IMR-90 (cell line): Measurements from ENCODE around the gene COL4A2. TPM values are rescaled to one million over a fixed set of nuclear protein-coding genes. Genes with fewer than 3 reads are reported as not detected.

Experiments used
- ATAC-seq: fragments of 200-7000 bp; cut with Tn5 transposase; 2 replicates; pipeline ENCODE4 v1.9.1; 2020; ENCODE audit warnings: low read depth, mild to moderate bottlenecking, moderate library complexity
- BruUV-seq: library from RNA; stranded (reverse); fragments of 400-500 nt; replicated peaks from 2 replicates; lab custom pipeline; 2021; lab: Mats Ljungman, UMichigan
- CTCF ChIA-PET: fragments of 300-600 bp; formaldehyde crosslinking; extraction: SDS; loops from one replicate; lab custom pipeline; 2021; ENCODE audit warnings: antibody characterized with exemption; lab: Yijun Ruan, JAX
- POLR2A ChIA-PET: fragments of 300-600 bp; sonication (Branson Sonifier 250); formaldehyde crosslinking; loops from one replicate; lab custom pipeline; 2022; ENCODE audit warnings: antibody characterized with exemption; ENCODE audit not compliant: unreplicated experiment; lab: Charles Lee
- DNase-seq: peaks from one replicate; pipeline ENCODE4 v3.0.0; 2013
- H2AFZ ChIP-seq: replicated peaks from 2 replicates; pipeline ENCODE3; 2013; ENCODE audit warnings: low read length, mild to moderate bottlenecking; ENCODE audit not compliant: poor library complexity
- H2AK5ac ChIP-seq: 2 replicates; pipeline ENCODE4 v1.6.1; 2013; ENCODE audit warnings: low read depth, low read length, inconsistent platforms
- H2AK9ac ChIP-seq: replicated peaks from 2 replicates; pipeline ENCODE3; 2013; ENCODE audit warnings: mild to moderate bottlenecking, low read depth, low read length, moderate library complexity; ENCODE audit not compliant: poor library complexity
- H2BK120ac ChIP-seq: 2 replicates; pipeline ENCODE4 v1.6.1; 2013; ENCODE audit warnings: low read depth, low read length, inconsistent platforms
- H2BK15ac ChIP-seq: 3 replicates; pipeline ENCODE4 v1.6.1; 2013; ENCODE audit warnings: low read depth, low read length, inconsistent platforms
- H2BK20ac ChIP-seq: 2 replicates; pipeline ENCODE4 v1.6.1; 2013; ENCODE audit warnings: low read depth, mild to moderate bottlenecking, inconsistent platforms, low read length, moderate library complexity
- H2BK5ac ChIP-seq: 2 replicates; pipeline ENCODE4 v1.6.1; 2013; ENCODE audit warnings: mild to moderate bottlenecking, low read depth, low read length, inconsistent platforms; ENCODE audit not compliant: poor library complexity, severe bottlenecking
- H3K14ac ChIP-seq: replicated peaks from 2 replicates; pipeline ENCODE4 v1.6.1; 2013; ENCODE audit warnings: low read depth, low read length, inconsistent platforms
- H3K18ac ChIP-seq: 2 replicates; pipeline ENCODE4 v1.6.1; 2013; ENCODE audit warnings: low read depth, low read length, control low read depth
- H3K23ac ChIP-seq: 2 replicates; pipeline ENCODE4 v1.6.1; 2013; ENCODE audit warnings: low read depth, low read length, inconsistent platforms
- H3K27ac ChIP-seq: 2 replicates; pipeline ENCODE4 v1.5.1; 2013; ENCODE audit warnings: mild to moderate bottlenecking, control low read depth, low read length; ENCODE audit not compliant: insufficient read depth
- H3K27me3 ChIP-seq: 2 replicates; pipeline ENCODE4 v1.6.1; 2013; ENCODE audit warnings: low read length; ENCODE audit not compliant: control insufficient read depth, insufficient read depth
- H3K36me3 ChIP-seq: 2 replicates; pipeline ENCODE4 v1.6.1; 2013; ENCODE audit warnings: low read length, mixed read lengths; ENCODE audit not compliant: control insufficient read depth, insufficient read depth
- H3K4ac ChIP-seq: 2 replicates; pipeline ENCODE4 v1.6.1; 2013; ENCODE audit warnings: low read depth, low read length, inconsistent platforms
- H3K4me1 ChIP-seq: 2 replicates; pipeline ENCODE4 v1.6.1; 2013; ENCODE audit warnings: low read length, mixed read lengths; ENCODE audit not compliant: control insufficient read depth, insufficient read depth
- H3K4me2 ChIP-seq: 2 replicates; pipeline ENCODE4 v1.6.1; 2013; ENCODE audit warnings: low read depth, mild to moderate bottlenecking, control low read depth, low read length, moderate library complexity
- H3K4me3 ChIP-seq: 2 replicates; pipeline ENCODE4 v1.5.1; 2013; ENCODE audit warnings: low read depth, mild to moderate bottlenecking, control low read depth, low read length, moderate library complexity; ENCODE audit not compliant: insufficient read depth
- H3K56ac ChIP-seq: 2 replicates; pipeline ENCODE4 v1.6.1; 2013; ENCODE audit warnings: low read length, inconsistent platforms; ENCODE audit not compliant: insufficient read depth; ENCODE audit errors: extremely low read depth
- H3K79me1 ChIP-seq, 2 experiments: 2 replicates each; pipeline ENCODE4 v1.6.1; 2013; ENCODE audit warnings: low read length in 2 of 2, inconsistent platforms in 1 of 2, low read depth in 1 of 2
- H3K9ac ChIP-seq: 2 replicates; pipeline ENCODE4 v1.6.1; 2013; ENCODE audit warnings: low read depth, low read length, control low read depth
- H3K9me1 ChIP-seq: 2 replicates; pipeline ENCODE4 v1.6.1; 2013; ENCODE audit warnings: low read length, inconsistent platforms; ENCODE audit not compliant: insufficient read depth
- H3K9me3 ChIP-seq: 2 replicates; pipeline ENCODE4 v1.6.1; 2013; ENCODE audit warnings: low read length; ENCODE audit not compliant: control insufficient read depth, insufficient read depth
- H4K20me1 ChIP-seq: 2 replicates; pipeline ENCODE4 v1.6.1; 2013; ENCODE audit warnings: low read length, inconsistent platforms; ENCODE audit not compliant: insufficient read depth
- H4K5ac ChIP-seq: 2 replicates; pipeline ENCODE4 v1.6.1; 2013; ENCODE audit warnings: mild to moderate bottlenecking, low read depth, low read length, control low read depth
- H4K8ac ChIP-seq, 2 experiments: 2 replicates each; pipeline ENCODE4 v1.6.1; 2013; ENCODE audit warnings: low read depth in 2 of 2, low read length in 2 of 2, control low read depth in 1 of 2, inconsistent platforms in 1 of 2
- H4K91ac ChIP-seq: 2 replicates; pipeline ENCODE4 v1.6.1; 2013; ENCODE audit warnings: low read depth, low read length, inconsistent platforms; ENCODE audit not compliant: insufficient read depth
- BHLHE40 ChIP-seq: fragments of 150-350 bp; IDR thresholded peaks from 2 replicates; pipeline ENCODE4 v1.6.1; 2016; ENCODE audit warnings: mild to moderate bottlenecking, low read depth, low read length
- CEBPB ChIP-seq: IDR thresholded peaks from 2 replicates; pipeline ENCODE4 v1.6.1; 2012; ENCODE audit warnings: low read depth, low read length, improper control_type of control experiment
- CHD1 ChIP-seq: IDR thresholded peaks from 2 replicates; pipeline ENCODE4 v1.6.1; 2012; ENCODE audit warnings: low read depth, low read length, improper control_type of control experiment
- CTCF ChIP-seq: conservative IDR thresholded peaks from 2 replicates; pipeline ENCODE4 v1.5.1; 2012; ENCODE audit warnings: mild to moderate bottlenecking, low read depth, low read length, improper control_type of control experiment
- ELK1 ChIP-seq: fragments of 150-350 bp; IDR thresholded peaks from 2 replicates; pipeline ENCODE4 v1.6.1; 2016; ENCODE audit warnings: low read depth, mild to moderate bottlenecking, low read length, moderate library complexity, borderline replicate concordance
- MAFK ChIP-seq: IDR thresholded peaks from 2 replicates; pipeline ENCODE4 v1.6.1; 2012; ENCODE audit warnings: low read depth, low read length, improper control_type of control experiment
- MAZ ChIP-seq: IDR thresholded peaks from 2 replicates; pipeline ENCODE4 v1.6.1; 2012; ENCODE audit warnings: low read depth, mild to moderate bottlenecking, low read length, improper control_type of control experiment, moderate library complexity, borderline replicate concordance
- NFE2L2 ChIP-seq: fragments of 150-350 bp; IDR thresholded peaks from 2 replicates; pipeline ENCODE4 v1.6.1; 2016; ENCODE audit warnings: low read depth, mild to moderate bottlenecking, low read length
- POLR2A ChIP-seq: IDR thresholded peaks from 2 replicates; pipeline ENCODE4 v1.6.1; 2012; ENCODE audit warnings: mild to moderate bottlenecking, low read depth, low read length
- RCOR1 ChIP-seq: IDR thresholded peaks from 2 replicates; pipeline ENCODE4 v1.6.1; 2012; ENCODE audit warnings: mild to moderate bottlenecking, low read length, improper control_type of control experiment; ENCODE audit not compliant: insufficient replicate concordance
- RFX5 ChIP-seq: IDR thresholded peaks from 2 replicates; pipeline ENCODE4 v1.8.0; 2012; ENCODE audit warnings: low read depth, mild to moderate bottlenecking, low read length, moderate library complexity
- SMC3 ChIP-seq: fragments of 150-350 bp; IDR thresholded peaks from 2 replicates; pipeline ENCODE4 v1.6.1; 2016; ENCODE audit warnings: low read depth, mild to moderate bottlenecking, antibody characterized with exemption, low read length, moderate library complexity
- USF2 ChIP-seq: fragments of 150-350 bp; IDR thresholded peaks from 2 replicates; pipeline ENCODE4 v1.6.1; 2017; ENCODE audit warnings: mild to moderate bottlenecking, antibody characterized with exemption, low read length, low read depth
- WGBS, 2 experiments: methylation state at CpG; one replicate each; pipeline versions ENCODE4 v1.1.5 to v1.1.7; 2013; ENCODE audit warnings: missing lambda C conversion rate in 2 of 2; ENCODE audit not compliant: insufficient read length in 1 of 2; ENCODE audit errors: extremely low coverage in 2 of 2; 5-methylcytosine and 5-hydroxymethylcytosine counted together
- dilution Hi-C: fragments of 300-500 bp; cut with HindIII; formaldehyde crosslinking; loops from one replicate; pipeline ENCODE4 v1.14.3; 2018; ENCODE audit warnings: low sequenced_read_pairs; ENCODE audit not compliant: unreplicated experiment
- in situ Hi-C: fragments of 300-500 bp; cut with MboI; formaldehyde crosslinking; loops from 3 replicates; pipeline ENCODE4 v1.14.3; 2019; ENCODE audit warnings: low sequenced_read_pairs, inconsistent platforms, mixed read lengths
- intact Hi-C: fragments of 100-400 bp; cut with micrococcal nuclease; formaldehyde crosslinking; loops from 2 replicates; pipeline ENCODE4 v1.10.0; 2022
- polyA plus RNA-seq, 3 experiments: library from polyadenylated mRNA; depleted of rRNA; stranded (reverse); fragments of >200 nt; gene quantifications; 2 replicates each; pipeline ENCODE4 v1.2.3, GENCODE V29; 2012; ENCODE audit warnings: low replicate concordance in 1 of 3
- total RNA-seq: library from RNA; depleted of rRNA; stranded (reverse); fragments of >200 nt; gene quantifications from 2 replicates; pipeline ENCODE4 v1.2.3, GENCODE V29; 2012

COL4A2 gene
- total and polyA plus RNA-seq, 2 of the 4 experiments (the other 2 are of a cell fraction), result 90.7 to 457 TPM

GRCh38 chr13:110440946-110441731 lies 134.1 kb downstream of the COL4A2 start:
- Histone ChIP-seq H3K79me1 (peaks cover 15 to 36% of the 10 kb centered on the region in 2 experiments; a peak in 3 of 4 replicates), H3K4me3 (no peak overlapping the region), H3K9ac (no peak overlapping the region), H3K23ac (no peak overlapping the region), H2BK5ac (no peak overlapping the region), H3K56ac (no peak overlapping the region), H2AK5ac (no peak overlapping the region), H4K8ac (no peak overlapping the region; a peak in 1 of 4 replicates), H2BK120ac (no peak overlapping the region), H4K91ac (no peak overlapping the region), H2BK15ac (no peak overlapping the region), H3K4ac (no peak overlapping the region), H3K9me1 (peaks cover 24% of the 10 kb centered on the region), H3K14ac (no peak overlapping the region), H3K18ac (no peak overlapping the region), H3K27me3 (no peaks in the 10 kb centered on the region), H4K5ac (no peak overlapping the region), H2AFZ (no peak overlapping the region), H3K4me1 (peaks cover 17% of the 10 kb centered on the region), H3K36me3 (peaks cover 76% of the 10 kb centered on the region), H3K9me3 (no peaks in the 10 kb centered on the region), H4K20me1 (peaks cover 6% of the 10 kb centered on the region; the same call in 1 of the 2 replicates), H3K4me2 (no peak overlapping the region), H3K27ac (no peak overlapping the region), H2BK20ac (no peak overlapping the region), H2AK9ac (no peak overlapping the region)
- in situ Hi-C loops (no loop called here), intact Hi-C loops (no loop called here), dilution Hi-C loops (no loop called here)
- CTCF ChIA-PET, result interaction anchor here (0.6 kb wide), 2 partner anchors 17 to 29 kb away, joined by 3 read pairs; no protein-coding TSS in a partner anchor
- POLR2A ChIA-PET, result no interaction called here
- ATAC-seq (no peak), DNase-seq (no peak)
- 98% methylated on average over 7 of the region's 17 CpGs; no CpG with 5 or more reads in 1 of the 2 experiments for WGBS, 2 experiments
- no TSS peak for BruUV-seq
- no peak for TF ChIP-seq RCOR1
- TF ChIP-seq CTCF, result no peak
- no peak for TF ChIP-seq ELK1
- no peak for TF ChIP-seq NFE2L2
- TF ChIP-seq CHD1, result no peak
- no peak for TF ChIP-seq SMC3
- no peak for TF ChIP-seq USF2
- no peak for TF ChIP-seq CEBPB
- no peak for TF ChIP-seq POLR2A
- TF ChIP-seq MAFK, result no peak
- no peak for TF ChIP-seq BHLHE40
- TF ChIP-seq MAZ, result no peak
- no peak for TF ChIP-seq RFX5
